ENCODE data around the gene SRMS. TPM values are rescaled to one million over a fixed set of nuclear protein-coding genes. Genes with fewer than 3 reads are reported as not detected.

SRMS gene
- total RNA-seq, 2 experiments from 2014 or later = 0.42 TPM; not detected in 1

- no peak for TF ChIP-seq CTCF (conservative IDR thresholded peaks at IDR 0.05; ENCODE audit: low read length)
- no peak for TF ChIP-seq EZH2phosphoT487 (IDR thresholded peaks at IDR 0.05; ENCODE audit: borderline replicate concordance, low read depth, low read length)
- Histone ChIP-seq H3K9me2 (ENCODE audit: insufficient read depth, low read length) (no peaks in the 10 kb centered on the region), H3K79me2 (ENCODE audit: insufficient read depth, low read depth, low read length) (no peaks in the 10 kb centered on the region), H2AFZ (ENCODE audit: low read length) (no peak overlapping the region), H3K27ac (ENCODE audit: low read depth, low read length, poor library complexity, severe bottlenecking) (no peak overlapping the region), H3K4me1 (ENCODE audit: insufficient read depth, low read length, poor library complexity, severe bottlenecking) (peaks cover 18% of the 10 kb centered on the region), H3K4me3 (ENCODE audit: low read depth, low read length, poor library complexity, severe bottlenecking) (no peak overlapping the region), H3K36me3 (ENCODE audit: insufficient read depth, low read length) (no peaks in the 10 kb centered on the region), H4K20me1 (ENCODE audit: insufficient read depth, low read length) (no peaks in the 10 kb centered on the region), H3K4me2 (ENCODE audit: low read length) (no peak overlapping the region), H3K9me3 (ENCODE audit: low read length) (no peaks in the 10 kb centered on the region)
- no peak for DNase-seq (ENCODE audit: low spot score)
- intact Hi-C loops (cut with micrococcal nuclease; ENCODE audit: unreplicated experiment) = loop anchor here (10.0 kb wide), 1 partner anchor 331 kb away; the partner anchor contains the start of genes ABHD16B and TPD52L2
- ChIA-PET POLR2A (no interaction called here), CTCF (ENCODE audit: unreplicated experiment) (no interaction called here)
- no TSS peak for BruUV-seq (replicated peaks)
Observed at GRCh38 chr20:63533388-63533787, 14.2 kb downstream of the SRMS start.

GRCh38 chr20:63532449-63532971, 15.0 kb downstream of the SRMS start:
- POLR2A ChIA-PET = no interaction called here
- H3K79me2 ChIP-seq (ENCODE audit: insufficient read depth, low read depth, low read length) = no peaks in the 10 kb centered on the region
- H3K27ac ChIP-seq (ENCODE audit: low read depth, low read length, poor library complexity, severe bottlenecking) = no peak overlapping the region
- H3K4me2 ChIP-seq (ENCODE audit: low read length) = no peak overlapping the region
- CTCF ChIA-PET (ENCODE audit: unreplicated experiment) = no interaction called here
- no TSS peak for BruUV-seq (replicated peaks)
- H3K36me3 ChIP-seq (ENCODE audit: insufficient read depth, low read length) = no peaks in the 10 kb centered on the region
- H3K9me2 ChIP-seq (ENCODE audit: insufficient read depth, low read length) = no peaks in the 10 kb centered on the region
- TF ChIP-seq EZH2phosphoT487 (IDR thresholded peaks at IDR 0.05; ENCODE audit: borderline replicate concordance, low read depth, low read length) (no peak), CTCF (conservative IDR thresholded peaks at IDR 0.05; ENCODE audit: low read length) (no peak)
- H2AFZ ChIP-seq (ENCODE audit: low read length) = no peak overlapping the region
- no peak overlapping the region for H3K4me3 ChIP-seq (ENCODE audit: low read depth, low read length, poor library complexity, severe bottlenecking)
- peaks cover 10% of the 10 kb centered on the region for H3K4me1 ChIP-seq (ENCODE audit: insufficient read depth, low read length, poor library complexity, severe bottlenecking)
- no peaks in the 10 kb centered on the region for H4K20me1 ChIP-seq (ENCODE audit: insufficient read depth, low read length)
- DNase-seq (ENCODE audit: low spot score) = no peak
- H3K9me3 ChIP-seq (ENCODE audit: low read length) = no peaks in the 10 kb centered on the region
- intact Hi-C loops (cut with micrococcal nuclease; ENCODE audit: unreplicated experiment) = loop anchor here (10.0 kb wide), 1 partner anchor 332 kb away; the partner anchor contains the start of genes ABHD16B and TPD52L2

- DNase-seq (ENCODE audit: low spot score) = no peak
- intact Hi-C loops (cut with micrococcal nuclease; ENCODE audit: unreplicated experiment) = loop anchor here (10.0 kb wide), 1 partner anchor 333 kb away; the partner anchor contains the start of genes ABHD16B and TPD52L2
Observed at GRCh38 chr20:63531686-63532448, 15.7 kb downstream of the SRMS start.

More at GRCh38 chr20:63531686-63532448, 15.7 kb downstream of the SRMS start:
- Histone ChIP-seq H3K4me1 (ENCODE audit: insufficient read depth, low read length, poor library complexity, severe bottlenecking) (peaks cover 4% of the 10 kb centered on the region), H3K36me3 (ENCODE audit: insufficient read depth, low read length) (no peaks in the 10 kb centered on the region), H3K79me2 (ENCODE audit: insufficient read depth, low read depth, low read length) (no peaks in the 10 kb centered on the region), H4K20me1 (ENCODE audit: insufficient read depth, low read length) (no peaks in the 10 kb centered on the region), H3K4me3 (ENCODE audit: low read depth, low read length, poor library complexity, severe bottlenecking) (no peak overlapping the region), H2AFZ (ENCODE audit: low read length) (no peak overlapping the region), H3K9me2 (ENCODE audit: insufficient read depth, low read length) (no peaks in the 10 kb centered on the region), H3K9me3 (ENCODE audit: low read length) (no peaks in the 10 kb centered on the region), H3K27ac (ENCODE audit: low read depth, low read length, poor library complexity, severe bottlenecking) (no peak overlapping the region), H3K4me2 (ENCODE audit: low read length) (no peak overlapping the region)
- CTCF ChIA-PET (ENCODE audit: unreplicated experiment) = no interaction called here
- POLR2A ChIA-PET = no interaction called here
- BruUV-seq (replicated peaks) = no TSS peak
- TF ChIP-seq EZH2phosphoT487 (IDR thresholded peaks at IDR 0.05; ENCODE audit: borderline replicate concordance, low read depth, low read length) (no peak), CTCF (conservative IDR thresholded peaks at IDR 0.05; ENCODE audit: low read length) (no peak)

Data from OCI-LY7 (cell line).